K562 (cell line): ENCODE results near the gene TAC3. TPM values are rescaled to one million over a fixed set of nuclear protein-coding genes. Genes with fewer than 3 reads are reported as not detected.

Experiments used
- CREM ChIP-seq: IDR thresholded peaks from 2 replicates; pipeline ENCODE4 v1.6.1; 2014; ENCODE audit warnings: antibody characterized with exemption, low read depth
- CSDE1 ChIP-seq, 2 experiments: fragments of 450-650 bp; IDR thresholded peaks; 2 replicates each; pipeline ENCODE4 v1.6.1; 2016; ENCODE audit warnings: mild to moderate bottlenecking in 1 of 2
- DPF2 ChIP-seq: fragments of 450-650 bp; IDR thresholded peaks from 2 replicates; pipeline ENCODE4 v1.6.1; 2016
- ELF2 ChIP-seq: fragments of 250-450 bp; sonication (Bioruptor Pico); IDR thresholded peaks from 2 replicates; pipeline ENCODE4 v1.5.0; 2021; ENCODE audit warnings: mild to moderate bottlenecking
- ESRRA ChIP-seq: fragments of 450-650 bp; IDR thresholded peaks from 2 replicates; pipeline ENCODE4 v1.6.1; 2014; ENCODE audit warnings: low read depth, mild to moderate bottlenecking, moderate library complexity, borderline replicate concordance
- ETS1 ChIP-seq: conservative IDR thresholded peaks from 2 replicates; pipeline ENCODE4 v1.6.1; 2011; ENCODE audit warnings: low read depth, mild to moderate bottlenecking, low read length; ENCODE audit not compliant: control insufficient read depth
- EZH2 ChIP-seq: IDR thresholded peaks from 2 replicates; pipeline ENCODE4 v1.6.1; 2012; ENCODE audit warnings: low read depth, mild to moderate bottlenecking, inconsistent platforms, low read length, borderline replicate concordance
- KDM1A ChIP-seq, 2 experiments: fragments of 450-650 bp; IDR thresholded peaks; 2 replicates each; pipeline ENCODE4 v1.6.1; 2016; ENCODE audit warnings: mild to moderate bottlenecking in 2 of 2
- MAX ChIP-seq: sonication (generic); formaldehyde crosslinking; IDR thresholded peaks from 2 replicates; pipeline ENCODE4 v1.9.0; 2022; ENCODE audit warnings: mild to moderate bottlenecking, missing genetic modification reagents
- MCM3 ChIP-seq: fragments of 450-650 bp; IDR thresholded peaks from 2 replicates; pipeline ENCODE4 v1.6.1; 2016
- NFIX ChIP-seq: fragments of 250-450 bp; sonication (Bioruptor Pico); IDR thresholded peaks from 2 replicates; pipeline ENCODE4 v1.4.0; 2020; ENCODE audit warnings: low read depth, mild to moderate bottlenecking, moderate library complexity
- POLR2A ChIP-seq: fragments of 450-650 bp; conservative IDR thresholded peaks from 2 replicates; pipeline ENCODE4 v1.6.1; 2016
- RBM34 ChIP-seq: fragments of 200-400 bp; formaldehyde crosslinking; IDR thresholded peaks from 2 replicates; pipeline ENCODE4 v1.6.1; 2018; ENCODE audit warnings: low read length, borderline replicate concordance; ENCODE audit not compliant: insufficient read depth
- RFX7 ChIP-seq: fragments of 250-450 bp; sonication (Bioruptor Pico); IDR thresholded peaks from 2 replicates; pipeline ENCODE4 v1.5.1; 2021; ENCODE audit warnings: mild to moderate bottlenecking
- RNF219 ChIP-seq: fragments of 250-450 bp; sonication (Bioruptor Pico); IDR thresholded peaks from 2 replicates; pipeline ENCODE4 v1.5.0; 2022; ENCODE audit warnings: mild to moderate bottlenecking
- SETDB1 ChIP-seq: IDR thresholded peaks from one replicate; pipeline ENCODE4 v1.6.1; 2012; ENCODE audit warnings: low read length, control low read depth, inconsistent platforms
- SMAD3 ChIP-seq: fragments of 450-650 bp; formaldehyde crosslinking; conservative IDR thresholded peaks from 2 replicates; pipeline ENCODE4 v1.4.0; 2020; ENCODE audit warnings: mild to moderate bottlenecking
- SOX6 ChIP-seq: fragments of 450-650 bp; IDR thresholded peaks from 2 replicates; pipeline ENCODE4 v1.6.1; 2014; ENCODE audit warnings: mild to moderate bottlenecking
- STAG1 ChIP-seq: sonication (generic); formaldehyde crosslinking; IDR thresholded peaks from 2 replicates; pipeline ENCODE4 v1.5.0; 2020; ENCODE audit warnings: missing genetic modification reagents, borderline replicate concordance
- TAF15 ChIP-seq: fragments of 200-400 bp; formaldehyde crosslinking; IDR thresholded peaks from 2 replicates; pipeline ENCODE4 v1.6.1; 2017; ENCODE audit warnings: mild to moderate bottlenecking, low read depth, low read length, moderate library complexity
- ZBTB1 ChIP-seq: sonication (generic); formaldehyde crosslinking; IDR thresholded peaks from 2 replicates; pipeline ENCODE4 v1.8.1; 2023; ENCODE audit warnings: missing genetic modification reagents, low read depth, mild to moderate bottlenecking, borderline replicate concordance
- ZEB2 ChIP-seq: fragments of 450-650 bp; IDR thresholded peaks from 2 replicates; pipeline ENCODE4 v1.6.1; 2016
- ZNF384 ChIP-seq: IDR thresholded peaks from 2 replicates; pipeline ENCODE4 v1.6.1; 2012; ENCODE audit warnings: low read depth, low read length, improper control_type of control experiment
- polyA plus RNA-seq, 8 experiments: library from polyadenylated mRNA; depleted of rRNA in 4 of 8; stranded (reverse) in 5 of 8; unstranded in 3 of 8; fragments of >200 nt; fragmentation: Nextera tagmentation in 2 of 8; fragmentation: Illumina TruSeq in 1 of 8; extraction: Ambion mirVana in 2 of 8; extraction: Trizol in 1 of 8; gene quantifications; 2 replicates each; pipeline versions ENCODE4 v1.2.1 to v1.2.3, GENCODE V29; 2011 to 2014; ENCODE audit warnings: inconsistent platforms in 1 of 8, missing spikeins in 1 of 8
- total RNA-seq, 7 experiments: library from RNA; depleted of rRNA in 6 of 7; stranded (reverse); fragments of >200 nt in 6 of 7; fragmentation: Illumina TruSeq in 2 of 7; extraction: Trizol in 2 of 7; gene quantifications; 2 replicates each; pipeline versions ENCODE4 v1.2.1 to v1.2.3, GENCODE V29; 2011 to 2021; ENCODE audit warnings: low replicate concordance in 1 of 7
- TF ChIP-seq, protein P1 (sequence below): sonication (generic); formaldehyde crosslinking; IDR thresholded peaks from 2 replicates; pipeline ENCODE4 v1.8.0; 2022; ENCODE audit warnings: missing genetic modification reagents, mild to moderate bottlenecking, moderate library complexity, borderline replicate concordance
- TF ChIP-seq, protein P2 (sequence below): IDR thresholded peaks from 2 replicates; pipeline ENCODE4 v1.6.1; 2011; ENCODE audit warnings: borderline replicate concordance, low read depth, mild to moderate bottlenecking, moderate library complexity, low read length; ENCODE audit not compliant: insufficient read depth, poor library complexity, severe bottlenecking

Gene TAC3
- total and polyA plus RNA-seq, 9 of the 15 experiments (the other 6 are each of a cell fraction or from before 2014, with no cell fraction given): 0.29 to 2.8 (median 1.4) TPM

GRCh38 chr12:57001448-57001906, 14.9 kb downstream of the TAC3 start (continued):
- TF ChIP-seq MAX (CRISPR knock-in tag) (0 out of 2 replicates have a peak, but pooled peaks have one; percentile 33), ESRRA (peak; percentile 20; the same call in 1 of the 2 replicates), RNF219 (CRISPR knock-in tag) (no peak), CREM (peak; percentile 70), CSDE1 (IDR thresholded peaks at IDR 0.05) (no peak), SMAD3 (CRISPR knock-in tag) (no peak), ZNF384 (peak; percentile 53; the same call in 1 of the 2 replicates), MCM3 (no peak), ZBTB1 (no peak), KDM1A (IDR thresholded peaks at IDR 0.05) (peak; percentile 55 to 72; a peak in 3 of 4 replicates), ETS1 (no peak), EZH2 (no peak), POLR2A (no peak), DPF2 (0 out of 2 replicates have a peak, but pooled peaks have one; percentile 25), SETDB1 (no peak), TAF15 (no peak), ZEB2 (peak; percentile 46; the same call in 1 of the 2 replicates), NFIX (no peak), ELF2 (CRISPR knock-in tag) (no peak), RBM34 (no peak), SOX6 (peak; percentile 46; the same call in 1 of the 2 replicates), RFX7 (CRISPR knock-in tag) (no peak), STAG1 (CRISPR knock-in tag) (peak; percentile 87; the same call in 1 of the 2 replicates)
- TF ChIP-seq, protein P1, sequence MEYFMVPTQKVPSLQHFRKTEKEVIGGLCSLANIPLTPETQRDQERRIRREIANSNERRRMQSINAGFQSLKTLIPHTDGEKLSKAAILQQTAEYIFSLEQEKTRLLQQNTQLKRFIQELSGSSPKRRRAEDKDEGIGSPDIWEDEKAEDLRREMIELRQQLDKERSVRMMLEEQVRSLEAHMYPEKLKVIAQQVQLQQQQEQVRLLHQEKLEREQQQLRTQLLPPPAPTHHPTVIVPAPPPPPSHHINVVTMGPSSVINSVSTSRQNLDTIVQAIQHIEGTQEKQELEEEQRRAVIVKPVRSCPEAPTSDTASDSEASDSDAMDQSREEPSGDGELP (CRISPR knock-in tag): peak; percentile 93
- TF ChIP-seq, protein P2, sequence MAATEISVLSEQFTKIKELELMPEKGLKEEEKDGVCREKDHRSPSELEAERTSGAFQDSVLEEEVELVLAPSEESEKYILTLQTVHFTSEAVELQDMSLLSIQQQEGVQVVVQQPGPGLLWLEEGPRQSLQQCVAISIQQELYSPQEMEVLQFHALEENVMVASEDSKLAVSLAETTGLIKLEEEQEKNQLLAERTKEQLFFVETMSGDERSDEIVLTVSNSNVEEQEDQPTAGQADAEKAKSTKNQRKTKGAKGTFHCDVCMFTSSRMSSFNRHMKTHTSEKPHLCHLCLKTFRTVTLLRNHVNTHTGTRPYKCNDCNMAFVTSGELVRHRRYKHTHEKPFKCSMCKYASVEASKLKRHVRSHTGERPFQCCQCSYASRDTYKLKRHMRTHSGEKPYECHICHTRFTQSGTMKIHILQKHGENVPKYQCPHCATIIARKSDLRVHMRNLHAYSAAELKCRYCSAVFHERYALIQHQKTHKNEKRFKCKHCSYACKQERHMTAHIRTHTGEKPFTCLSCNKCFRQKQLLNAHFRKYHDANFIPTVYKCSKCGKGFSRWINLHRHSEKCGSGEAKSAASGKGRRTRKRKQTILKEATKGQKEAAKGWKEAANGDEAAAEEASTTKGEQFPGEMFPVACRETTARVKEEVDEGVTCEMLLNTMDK: peak; percentile 80
